K562 (cell line): ENCODE results near the gene RUNX3. TPM values are rescaled to one million over a fixed set of nuclear protein-coding genes. Genes with fewer than 3 reads are reported as not detected.
A peak's percentile ranks its signal among the peaks of the same experiment; 100 is the strongest.

Source experiments
- ARID1B ChIP-seq: fragments of 450-650 bp; IDR thresholded peaks from 2 replicates; pipeline ENCODE4 v1.6.1; 2016; ENCODE audit warnings: antibody characterized with exemption, mild to moderate bottlenecking, inconsistent platforms
- BACH1 ChIP-seq: fragments of 200-800 bp; sonication (Bioruptor generic); IDR thresholded peaks from 2 replicates; pipeline ENCODE4 v1.6.1; 2016; ENCODE audit warnings: missing genetic modification characterization, missing compliant biosample characterization
- CBX1 ChIP-seq: sonication (generic); IDR thresholded peaks from 2 replicates; pipeline ENCODE4 v1.6.1; 2016; ENCODE audit warnings: antibody characterized with exemption, low read depth, mild to moderate bottlenecking
- JUN ChIP-seq, 2 experiments: sonication (generic) in 1 of 2; formaldehyde crosslinking in 1 of 2; IDR thresholded peaks; 2 replicates each; pipeline versions ENCODE4 v1.6.1 to v1.8.0; 2012 to 2022; ENCODE audit warnings: borderline replicate concordance in 2 of 2, mild to moderate bottlenecking in 2 of 2, improper control_type of control experiment in 1 of 2, low read depth in 1 of 2, low read length in 1 of 2, missing genetic modification reagents in 1 of 2
- JUNB ChIP-seq: fragments of 450-650 bp; formaldehyde crosslinking; conservative IDR thresholded peaks from 2 replicates; pipeline ENCODE4 v1.4.0; 2020; ENCODE audit warnings: mild to moderate bottlenecking
- KDM1A ChIP-seq, 2 experiments: fragments of 450-650 bp; IDR thresholded peaks; 2 replicates each; pipeline ENCODE4 v1.6.1; 2016; ENCODE audit warnings: mild to moderate bottlenecking in 2 of 2
- MAFF ChIP-seq: IDR thresholded peaks from 2 replicates; pipeline ENCODE4 v1.6.1; 2012; ENCODE audit warnings: low read length, improper control_type of control experiment
- MAFG ChIP-seq: fragments of 450-650 bp; conservative IDR thresholded peaks from 2 replicates; pipeline ENCODE4 v1.6.1; 2016; ENCODE audit warnings: missing genetic modification characterization, missing compliant biosample characterization
- RCOR1 ChIP-seq, 2 experiments: IDR thresholded peaks; 2 replicates each; pipeline ENCODE4 v1.6.1; 2012; ENCODE audit warnings: low read depth in 2 of 2, low read length in 2 of 2, borderline replicate concordance in 1 of 2, improper control_type of control experiment in 1 of 2
- RHOXF2B ChIP-seq: fragments of 250-450 bp; sonication (Bioruptor Pico); conservative IDR thresholded peaks from 2 replicates; pipeline ENCODE4 v1.5.1; 2021
- SMARCE1 ChIP-seq: fragments of 450-650 bp; IDR thresholded peaks from 2 replicates; pipeline ENCODE4 v1.7.1; 2016; ENCODE audit warnings: mild to moderate bottlenecking
- TEAD1 ChIP-seq, 2 experiments: fragments of 450-650 bp in 1 of 2; sonication (generic) in 1 of 2; formaldehyde crosslinking; IDR thresholded peaks; 2 replicates each; pipeline versions ENCODE4 v1.4.0 to v1.8.0; 2020 to 2022; ENCODE audit warnings: mild to moderate bottlenecking in 2 of 2, missing genetic modification reagents in 1 of 2
- TEAD2 ChIP-seq: fragments of 450-650 bp; IDR thresholded peaks from 2 replicates; pipeline ENCODE4 v1.6.1; 2016; ENCODE audit warnings: missing genetic modification characterization, control low read depth, missing compliant biosample characterization
- TEAD4 ChIP-seq, 2 experiments: sonication (generic) in 1 of 2; formaldehyde crosslinking in 1 of 2; IDR thresholded peaks; 2 replicates each; pipeline versions ENCODE4 v1.6.1 to v1.8.0; 2012 to 2022; ENCODE audit warnings: borderline replicate concordance in 1 of 2, inconsistent platforms in 1 of 2, low read length in 1 of 2, mild to moderate bottlenecking in 1 of 2, missing genetic modification reagents in 1 of 2
- ZKSCAN8 ChIP-seq: fragments of 200-800 bp; sonication (Bioruptor generic); IDR thresholded peaks from 2 replicates; pipeline ENCODE4 v1.6.1; 2016; ENCODE audit warnings: missing genetic modification characterization, missing compliant biosample characterization
- polyA plus RNA-seq, 8 experiments: library from polyadenylated mRNA; depleted of rRNA in 4 of 8; stranded (reverse) in 5 of 8; unstranded in 3 of 8; fragments of >200 nt; fragmentation: Nextera tagmentation in 2 of 8; fragmentation: Illumina TruSeq in 1 of 8; extraction: Ambion mirVana in 2 of 8; extraction: Trizol in 1 of 8; gene quantifications; 2 replicates each; pipeline versions ENCODE4 v1.2.1 to v1.2.3, GENCODE V29; 2011 to 2014; ENCODE audit warnings: inconsistent platforms in 1 of 8, missing spikeins in 1 of 8
- total RNA-seq, 7 experiments: library from RNA; depleted of rRNA in 6 of 7; stranded (reverse); fragments of >200 nt in 6 of 7; fragmentation: Illumina TruSeq in 2 of 7; extraction: Trizol in 2 of 7; gene quantifications; 2 replicates each; pipeline versions ENCODE4 v1.2.1 to v1.2.3, GENCODE V29; 2011 to 2021; ENCODE audit warnings: low replicate concordance in 1 of 7
- TF ChIP-seq, protein P1 (sequence below), 2 experiments: fragments of 450-650 bp in 1 of 2; sonication (generic) in 1 of 2; formaldehyde crosslinking in 1 of 2; IDR thresholded peaks in 1 of 2; conservative IDR thresholded peaks in 1 of 2; 2 replicates each; pipeline versions ENCODE4 v1.6.1 to v1.8.1; 2016 to 2023; ENCODE audit warnings: mild to moderate bottlenecking in 2 of 2, moderate library complexity in 2 of 2, inconsistent platforms in 1 of 2, missing genetic modification reagents in 1 of 2

RUNX3 gene
- total and polyA plus RNA-seq, 9 of the 15 experiments (the other 6 are each of a cell fraction or from before 2014, with no cell fraction given) = 0.01 to 0.64 (median 0.09) TPM

DNA sequence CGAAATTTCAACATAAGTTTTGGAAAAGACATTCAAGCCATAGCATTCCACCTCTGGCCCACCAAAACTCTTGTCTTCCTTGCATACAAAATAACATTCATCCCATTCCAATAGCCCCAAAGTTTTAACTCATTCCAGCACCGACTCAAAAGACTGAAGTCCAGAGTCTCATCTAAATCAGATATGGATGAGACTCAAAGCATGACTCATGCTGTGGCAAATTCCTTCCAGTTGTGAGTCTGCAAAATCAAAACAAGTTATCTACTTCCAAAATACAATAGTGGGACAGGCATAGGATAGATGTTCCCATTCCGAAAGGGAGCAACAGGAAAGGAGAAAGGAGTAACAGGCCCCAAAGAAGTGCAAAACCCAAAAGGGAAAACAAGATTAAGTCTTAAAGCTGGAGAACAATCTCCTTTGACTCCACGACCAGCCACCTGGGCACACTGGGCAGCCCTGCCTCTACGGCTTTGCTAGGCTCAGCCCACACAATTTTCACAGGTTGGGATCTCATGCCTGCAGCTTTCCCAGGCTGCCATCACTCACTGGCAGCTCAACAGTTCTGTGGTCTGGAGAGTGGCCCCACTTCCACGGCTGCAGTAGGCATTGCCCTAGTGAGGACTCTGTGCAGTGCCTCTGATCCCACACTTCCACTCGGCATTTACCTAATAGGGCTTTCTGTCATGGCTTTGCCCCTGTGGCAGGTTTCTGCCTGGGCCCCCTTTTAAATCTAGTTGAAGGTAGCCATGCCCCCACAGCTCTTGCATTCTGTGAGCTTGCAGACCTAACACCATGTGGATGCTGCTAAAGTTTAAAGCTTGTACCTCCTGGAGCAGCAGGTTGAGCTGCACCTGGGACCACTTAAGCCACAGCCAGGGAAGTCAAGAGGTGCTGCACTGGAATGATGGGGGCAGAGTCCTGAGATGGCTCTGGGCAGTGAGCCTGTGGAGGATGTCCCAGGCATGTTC lies 51.0 kb downstream of the RUNX3 start (continued):
- TF ChIP-seq, protein P1, sequence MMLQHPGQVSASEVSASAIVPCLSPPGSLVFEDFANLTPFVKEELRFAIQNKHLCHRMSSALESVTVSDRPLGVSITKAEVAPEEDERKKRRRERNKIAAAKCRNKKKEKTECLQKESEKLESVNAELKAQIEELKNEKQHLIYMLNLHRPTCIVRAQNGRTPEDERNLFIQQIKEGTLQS (IDR thresholded peaks at IDR 0.05) = peak; percentile 87
- TF ChIP-seq, protein P1 (CRISPR knock-in tag; conservative IDR thresholded peaks at IDR 0.05) = no peak
- TF ChIP-seq ZKSCAN8 (CRISPR knock-in tag) (no peak), RHOXF2B (no peak), JUNB (peak; percentile 56), MAFF (peak; percentile 10; the same call in 1 of the 2 replicates), KDM1A (IDR thresholded peaks at IDR 0.05) (peak; percentile 24 to 36; a peak in 1 of 4 replicates), TEAD4 (IDR thresholded peaks at IDR 0.05; ENCODE audit: low read length) (peak; percentile 37; the same call in 1 of the 2 replicates), TEAD4 (CRISPR knock-in tag; IDR thresholded peaks at IDR 0.05; ENCODE audit: borderline replicate concordance) (no peak), RCOR1 (IDR thresholded peaks at IDR 0.05; ENCODE audit: borderline replicate concordance in 1 of 2, low read depth in 2 of 2, low read length in 2 of 2) (peak in 1 of 2 experiments; percentile 69; a peak in 1 of 4 replicates), CBX1 (no peak), MAFG (tag) (peak; percentile 52), TEAD2 (tag) (no peak), TEAD1 (CRISPR knock-in tag; IDR thresholded peaks at IDR 0.05) (0 out of 4 replicates have a peak, but pooled peaks of 1 of the 2 experiments have one; percentile 50), SMARCE1 (peak; percentile 68; the same call in 1 of the 2 replicates), BACH1 (tag) (peak; percentile 41; the same call in 1 of the 2 replicates), ARID1B (peak; percentile 56), JUN (IDR thresholded peaks at IDR 0.05; ENCODE audit: borderline replicate concordance, low read depth, low read length) (peak; percentile 81), JUN (CRISPR knock-in tag; IDR thresholded peaks at IDR 0.05; ENCODE audit: borderline replicate concordance) (no peak)
